ENCODE data around the gene PPHLN1. TPM values are rescaled to one million over a fixed set of nuclear protein-coding genes. Genes with fewer than 3 reads are reported as not detected.
"Not testable (repeated sequence)": the region's sequence is repeated elsewhere in the genome, so short reads cannot be mapped to it uniquely, and the experiment has no call there.

The PPHLN1 gene
- total RNA-seq, 1 donor from 2014 or later, result 65.3 TPM

DNA sequence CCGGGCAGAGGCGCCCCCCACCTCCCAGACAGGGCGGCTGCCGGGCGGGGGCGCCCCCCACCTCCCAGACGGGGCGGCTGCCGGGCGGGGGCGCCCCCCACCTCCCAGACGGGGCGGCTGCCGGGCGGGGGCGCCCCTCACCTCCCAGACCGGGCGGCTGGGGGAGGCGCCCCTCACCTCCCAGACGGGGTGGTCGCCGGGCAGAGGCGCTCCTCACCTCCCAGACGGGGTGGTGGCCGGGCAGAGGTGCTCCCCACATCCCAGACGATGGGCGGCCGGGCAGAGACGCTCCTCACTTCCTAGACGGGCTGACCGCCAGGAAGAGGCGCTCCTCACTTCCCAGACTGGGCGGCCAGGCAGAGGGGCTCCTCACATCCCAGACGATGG lies 24.0 kb downstream of the PPHLN1 start:
- H3K4me1 Mint-ChIP-seq (ENCODE audit: low read depth, unreplicated experiment); H3K4me2 ChIP-seq (ENCODE audit: low read length); DNase-seq (ENCODE audit: low read depth); H3K4me1 ChIP-seq (ENCODE audit: insufficient read depth, low read length); H3K9me3 ChIP-seq (ENCODE audit: insufficient read depth, low read depth, low read length); H3K27ac ChIP-seq (ENCODE audit: low read depth, low read length); H3K27me3 Mint-ChIP-seq (ENCODE audit: low read depth, unreplicated experiment); H3K27ac Mint-ChIP-seq (ENCODE audit: unreplicated experiment); H3K27me3 ChIP-seq (ENCODE audit: insufficient read depth, low read length); H3K36me3 ChIP-seq (ENCODE audit: insufficient read depth, low read length); H3K9me3 Mint-ChIP-seq (ENCODE audit: unreplicated experiment); H3K4me3 ChIP-seq (ENCODE audit: insufficient read depth, low read depth, low read length); H2AFZ ChIP-seq (ENCODE audit: low read depth, low read length); H3K9ac ChIP-seq (ENCODE audit: low read length); H3K36me3 Mint-ChIP-seq (ENCODE audit: low read depth, unreplicated experiment); FAIRE-seq; H3K4me3 Mint-ChIP-seq (ENCODE audit: unreplicated experiment): not testable (repeated sequence)
- Histone ChIP-seq H3K79me2 (ENCODE audit: insufficient read depth, low read length) (peaks cover 54% of the 10 kb centered on the region), H4K20me1 (ENCODE audit: insufficient read depth, low read length) (peaks cover 28% of the 10 kb centered on the region)

DNA sequence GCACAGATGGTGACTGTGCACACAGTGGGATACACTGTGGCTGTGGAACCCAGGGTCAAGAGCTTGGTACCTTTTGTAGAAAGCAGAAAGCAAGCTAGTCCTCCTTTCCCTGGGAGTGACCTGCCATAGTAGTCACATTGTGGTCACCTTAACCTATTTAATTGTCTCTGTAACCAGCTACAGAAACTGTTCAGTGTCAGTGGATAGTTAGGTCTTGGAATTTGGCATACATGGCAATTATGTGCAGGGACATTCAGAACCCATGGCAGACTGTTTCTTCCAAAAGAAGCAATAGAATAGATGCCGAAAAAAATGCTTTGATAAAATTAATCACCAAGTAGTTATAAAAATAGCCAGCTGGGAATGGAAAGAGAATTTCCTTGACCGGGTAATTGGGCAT lies 30.4 kb downstream of the PPHLN1 start:
- no peak for DNase-seq (ENCODE audit: low read depth)
- peaks cover 24% of the 10 kb centered on the region for H3K79me2 ChIP-seq (ENCODE audit: insufficient read depth, low read length)
- no peak overlapping the region for H3K4me3 Mint-ChIP-seq (ENCODE audit: unreplicated experiment)

DNA sequence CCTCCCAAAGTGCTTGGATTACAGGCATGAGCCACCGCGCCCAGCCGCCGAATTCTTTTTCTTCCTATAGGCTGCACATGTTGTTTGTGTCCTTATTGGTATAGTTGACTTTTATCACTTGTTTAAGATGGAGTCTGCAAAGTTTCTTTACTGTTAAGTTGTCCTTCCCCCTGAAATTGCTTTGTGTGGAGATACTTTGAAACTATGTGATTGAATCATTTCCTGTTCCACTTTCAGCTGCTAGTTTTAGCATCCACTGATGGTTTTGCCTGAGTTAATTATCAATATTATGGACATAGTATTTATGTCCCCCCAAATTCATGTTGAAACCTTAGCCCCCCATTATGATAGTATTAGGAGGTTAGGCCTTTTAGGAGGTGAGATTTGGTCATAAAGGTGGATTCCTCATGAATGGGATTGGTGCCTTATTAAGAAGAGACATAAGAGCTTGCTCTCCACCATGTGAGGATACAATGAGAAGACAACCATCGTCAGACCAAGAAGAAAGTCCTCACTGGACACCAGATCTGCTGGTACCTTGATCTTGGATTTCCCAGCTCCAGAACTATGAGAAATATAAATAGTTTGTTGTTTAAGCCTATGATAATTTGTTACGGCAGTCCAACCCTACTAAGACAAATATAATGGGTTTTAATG lies 34.9 kb downstream of the PPHLN1 start:
- Mint-ChIP-seq H3K9me3 (ENCODE audit: unreplicated experiment) (no peaks in the 10 kb centered on the region), H3K27ac (ENCODE audit: unreplicated experiment) (no peak overlapping the region), H3K4me3 (ENCODE audit: unreplicated experiment) (no peak overlapping the region), H3K4me1 (ENCODE audit: low read depth, unreplicated experiment) (peaks cover 5% of the 10 kb centered on the region), H3K27me3 (ENCODE audit: low read depth, unreplicated experiment) (no peaks in the 10 kb centered on the region), H3K36me3 (ENCODE audit: low read depth, unreplicated experiment) (no peaks in the 10 kb centered on the region)
- H3K4me2 ChIP-seq (ENCODE audit: low read length), result no peak overlapping the region
- no peak for TF ChIP-seq EZH2 (IDR thresholded peaks at IDR 0.05; ENCODE audit: insufficient read depth, low read length)
- TF ChIP-seq, protein P1, sequence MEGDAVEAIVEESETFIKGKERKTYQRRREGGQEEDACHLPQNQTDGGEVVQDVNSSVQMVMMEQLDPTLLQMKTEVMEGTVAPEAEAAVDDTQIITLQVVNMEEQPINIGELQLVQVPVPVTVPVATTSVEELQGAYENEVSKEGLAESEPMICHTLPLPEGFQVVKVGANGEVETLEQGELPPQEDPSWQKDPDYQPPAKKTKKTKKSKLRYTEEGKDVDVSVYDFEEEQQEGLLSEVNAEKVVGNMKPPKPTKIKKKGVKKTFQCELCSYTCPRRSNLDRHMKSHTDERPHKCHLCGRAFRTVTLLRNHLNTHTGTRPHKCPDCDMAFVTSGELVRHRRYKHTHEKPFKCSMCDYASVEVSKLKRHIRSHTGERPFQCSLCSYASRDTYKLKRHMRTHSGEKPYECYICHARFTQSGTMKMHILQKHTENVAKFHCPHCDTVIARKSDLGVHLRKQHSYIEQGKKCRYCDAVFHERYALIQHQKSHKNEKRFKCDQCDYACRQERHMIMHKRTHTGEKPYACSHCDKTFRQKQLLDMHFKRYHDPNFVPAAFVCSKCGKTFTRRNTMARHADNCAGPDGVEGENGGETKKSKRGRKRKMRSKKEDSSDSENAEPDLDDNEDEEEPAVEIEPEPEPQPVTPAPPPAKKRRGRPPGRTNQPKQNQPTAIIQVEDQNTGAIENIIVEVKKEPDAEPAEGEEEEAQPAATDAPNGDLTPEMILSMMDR (IDR thresholded peaks at IDR 0.05; ENCODE audit: insufficient read depth, low read depth, low read length), result no peak
- no peak overlapping the region for H3K27ac ChIP-seq (ENCODE audit: low read depth, low read length)
- no peaks in the 10 kb centered on the region for H3K9me3 ChIP-seq (ENCODE audit: insufficient read depth, low read depth, low read length)
- no peaks in the 10 kb centered on the region for H3K4me1 ChIP-seq (ENCODE audit: insufficient read depth, low read length)
- DNase-seq (ENCODE audit: low read depth) (no peak), FAIRE-seq (no peak)
- H4K20me1 ChIP-seq (ENCODE audit: insufficient read depth, low read length), result no peaks in the 10 kb centered on the region
- peaks cover 33% of the 10 kb centered on the region for H3K79me2 ChIP-seq (ENCODE audit: insufficient read depth, low read length)
- H3K27me3 ChIP-seq (ENCODE audit: insufficient read depth, low read length), result no peaks in the 10 kb centered on the region
- no peak overlapping the region for H3K9ac ChIP-seq (ENCODE audit: low read length)
- H3K4me3 ChIP-seq (ENCODE audit: insufficient read depth, low read depth, low read length), result no peak overlapping the region
- peaks cover 6% of the 10 kb centered on the region for H3K36me3 ChIP-seq (ENCODE audit: insufficient read depth, low read length)
- H2AFZ ChIP-seq (ENCODE audit: low read depth, low read length), result no peak overlapping the region

More for the DNA sequence above, 30.4 kb downstream of the PPHLN1 start:
- Mint-ChIP-seq H3K27ac (ENCODE audit: unreplicated experiment) (no peak overlapping the region), H3K9me3 (ENCODE audit: unreplicated experiment) (no peaks in the 10 kb centered on the region), H3K4me1 (ENCODE audit: low read depth, unreplicated experiment) (peaks cover 5% of the 10 kb centered on the region), H3K36me3 (ENCODE audit: low read depth, unreplicated experiment) (no peaks in the 10 kb centered on the region), H3K27me3 (ENCODE audit: low read depth, unreplicated experiment) (no peaks in the 10 kb centered on the region)
- H3K4me2 ChIP-seq (ENCODE audit: low read length), result no peak overlapping the region
- no peak overlapping the region for H3K27ac ChIP-seq (ENCODE audit: low read depth, low read length)
- TF ChIP-seq, protein P1 (IDR thresholded peaks at IDR 0.05; ENCODE audit: insufficient read depth, low read depth, low read length), result no peak
- TF ChIP-seq EZH2 (IDR thresholded peaks at IDR 0.05; ENCODE audit: insufficient read depth, low read length), result no peak
- H3K4me1 ChIP-seq (ENCODE audit: insufficient read depth, low read length), result no peaks in the 10 kb centered on the region
- no peak for FAIRE-seq
- H2AFZ ChIP-seq (ENCODE audit: low read depth, low read length), result no peak overlapping the region
- no peaks in the 10 kb centered on the region for H3K27me3 ChIP-seq (ENCODE audit: insufficient read depth, low read length)
- peaks cover 5% of the 10 kb centered on the region for H4K20me1 ChIP-seq (ENCODE audit: insufficient read depth, low read length)
- H3K9ac ChIP-seq (ENCODE audit: low read length), result no peak overlapping the region
- no peak overlapping the region for H3K4me3 ChIP-seq (ENCODE audit: insufficient read depth, low read depth, low read length)
- H3K9me3 ChIP-seq (ENCODE audit: insufficient read depth, low read depth, low read length), result no peaks in the 10 kb centered on the region
- peaks cover 8% of the 10 kb centered on the region for H3K36me3 ChIP-seq (ENCODE audit: insufficient read depth, low read length)
